Measurements from ENCODE around the gene WDR27.
"Not testable (repeated sequence)": the region's sequence is repeated elsewhere in the genome, so short reads cannot be mapped to it uniquely, and the experiment has no call there.

Gene WDR27

GRCh38 chr6:169533301-169534038 is 168.4 kb downstream of the WDR27 start:
- DNase-seq: no peak

GRCh38 chr6:169530752-169531123 is 171.1 kb downstream of the WDR27 start:
- DNase-seq: no peak

- no peak for DNase-seq
These were observed 171.7 kb downstream of the WDR27 start for GRCh38 chr6:169529931-169530751.

- DNase-seq: no peak
These were observed 173.1 kb downstream of the WDR27 start for GRCh38 chr6:169528755-169529154.

GRCh38 chr6:169527306-169527705 is 174.5 kb downstream of the WDR27 start:
- no peak for DNase-seq

GRCh38 chr6:169521825-169522224 is 180.0 kb downstream of the WDR27 start:
- DNase-seq: no peak

GRCh38 chr6:169520104-169520503 is 181.7 kb downstream of the WDR27 start:
- no peak for DNase-seq

- DNase-seq: no peak
These were observed 183.4 kb downstream of the WDR27 start for GRCh38 chr6:169518451-169518850.

- no peak for DNase-seq
These were observed 188.2 kb downstream of the WDR27 start for GRCh38 chr6:169513478-169514193.

- DNase-seq: not testable (repeated sequence)
These were observed 190.0 kb downstream of the WDR27 start for GRCh38 chr6:169511785-169512184.

- no peak for DNase-seq
These were observed 191.0 kb downstream of the WDR27 start for GRCh38 chr6:169510871-169511270.

GRCh38 chr6:169508452-169508851 is 193.4 kb downstream of the WDR27 start:
- DNase-seq: no peak

- DNase-seq: no peak
These were observed 198.2 kb downstream of the WDR27 start for GRCh38 chr6:169503422-169504152.

GRCh38 chr6:169502445-169502844 is 199.4 kb downstream of the WDR27 start:
- no peak for DNase-seq

- no peak for DNase-seq
These were observed 200.0 kb downstream of the WDR27 start for GRCh38 chr6:169501777-169502313.

GRCh38 chr6:169501128-169501527 is 200.7 kb downstream of the WDR27 start:
- peak in 12 of 56 donors; percentile 5 to 59 (median 43) for DNase-seq

- no peak for DNase-seq
These were observed 201.1 kb downstream of the WDR27 start for GRCh38 chr6:169500688-169501087.

GRCh38 chr6:169499848-169500247 is 202.0 kb downstream of the WDR27 start:
- peak in 5 of 56 donors; percentile 9 to 35 (median 13) for DNase-seq

GRCh38 chr6:169498916-169499513 is 202.8 kb downstream of the WDR27 start:
- peak in 2 of 56 donors; percentile 8 to 22 for DNase-seq

- no peak for DNase-seq
These were observed 206.2 kb downstream of the WDR27 start for GRCh38 chr6:169495601-169496000.

GRCh38 chr6:169494038-169494437 is 207.8 kb downstream of the WDR27 start:
- DNase-seq: no peak
